NCI-H2107 (cell line): ENCODE results near the gene SND1.
"Not testable (repeated sequence)": the region's sequence is repeated elsewhere in the genome, so short reads cannot be mapped to it uniquely, and the experiment has no call there.

ENCODE experiments used
- DNase-seq: peaks from one replicate; lab custom pipeline; 2025; lab: John Stamatoyannopoulos, UW

The SND1 gene

DNA sequence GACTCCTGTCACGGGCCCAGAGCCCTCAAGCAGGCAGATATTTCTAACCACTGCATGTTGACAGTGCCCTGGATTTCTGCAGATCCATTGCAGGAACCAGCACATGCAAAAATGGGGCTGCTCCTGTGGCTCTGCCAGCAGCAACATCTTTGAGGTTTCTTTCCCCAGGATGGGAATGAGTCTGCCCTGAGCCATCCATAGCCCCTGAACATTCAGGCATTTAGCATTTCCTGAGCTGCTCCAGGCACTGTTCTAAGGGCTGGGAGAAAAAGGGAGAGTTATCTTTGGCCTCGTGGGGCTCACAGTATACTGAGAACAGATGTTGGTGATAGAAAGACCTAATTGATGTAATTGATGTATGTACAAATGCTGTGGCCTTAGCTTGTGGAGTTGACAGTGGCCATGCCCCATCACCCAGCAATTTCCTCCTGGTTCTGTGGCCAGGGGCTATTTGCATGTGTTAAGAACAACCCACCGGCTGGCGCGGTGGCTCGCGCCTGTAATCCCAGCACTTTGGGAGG is 445.3 kb downstream of the SND1 start:
- DNase-seq = no peak

DNA sequence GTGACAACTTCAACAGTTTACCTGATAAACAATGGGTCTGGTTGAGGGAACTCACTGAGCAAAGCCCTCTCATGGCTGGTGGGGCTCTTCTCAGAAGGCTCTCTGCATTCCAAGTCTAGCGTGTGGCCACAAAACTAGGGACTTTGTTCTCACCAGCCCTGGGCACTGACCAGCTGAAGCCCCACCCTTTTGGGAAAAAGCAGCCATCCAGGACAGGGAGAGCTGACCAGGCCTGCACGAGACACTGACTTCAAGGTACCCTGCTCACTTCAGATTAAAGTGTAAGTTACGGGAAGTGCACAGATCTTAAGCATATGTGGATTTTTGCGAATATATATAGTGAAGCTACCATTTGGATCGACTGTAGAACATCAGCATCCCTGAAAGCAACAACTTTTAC is 446.6 kb downstream of the SND1 start:
- DNase-seq = no peak

DNA sequence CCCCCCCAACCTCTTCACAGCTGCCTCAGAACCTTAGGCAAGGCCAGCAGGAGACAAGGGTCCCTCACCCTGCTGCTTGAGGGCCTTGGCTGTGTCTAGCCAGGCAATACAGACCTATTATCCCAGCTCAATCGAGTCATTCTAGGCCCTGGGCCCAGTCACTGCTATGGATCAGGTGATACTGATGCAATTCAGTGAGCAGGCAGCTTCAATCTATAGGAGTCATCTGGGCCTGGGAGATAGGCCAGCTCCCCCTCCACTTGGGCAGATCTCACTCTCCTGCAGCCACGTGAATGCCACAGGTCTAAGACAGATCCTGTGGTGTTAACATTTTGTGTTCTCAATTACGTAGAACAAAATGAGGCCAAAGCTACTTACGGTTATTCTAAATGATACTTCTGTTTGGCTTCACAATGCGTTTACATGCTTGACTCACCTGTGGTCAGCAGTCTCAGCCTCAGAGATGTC is 447.2 kb downstream of the SND1 start:
- DNase-seq = no peak

DNA sequence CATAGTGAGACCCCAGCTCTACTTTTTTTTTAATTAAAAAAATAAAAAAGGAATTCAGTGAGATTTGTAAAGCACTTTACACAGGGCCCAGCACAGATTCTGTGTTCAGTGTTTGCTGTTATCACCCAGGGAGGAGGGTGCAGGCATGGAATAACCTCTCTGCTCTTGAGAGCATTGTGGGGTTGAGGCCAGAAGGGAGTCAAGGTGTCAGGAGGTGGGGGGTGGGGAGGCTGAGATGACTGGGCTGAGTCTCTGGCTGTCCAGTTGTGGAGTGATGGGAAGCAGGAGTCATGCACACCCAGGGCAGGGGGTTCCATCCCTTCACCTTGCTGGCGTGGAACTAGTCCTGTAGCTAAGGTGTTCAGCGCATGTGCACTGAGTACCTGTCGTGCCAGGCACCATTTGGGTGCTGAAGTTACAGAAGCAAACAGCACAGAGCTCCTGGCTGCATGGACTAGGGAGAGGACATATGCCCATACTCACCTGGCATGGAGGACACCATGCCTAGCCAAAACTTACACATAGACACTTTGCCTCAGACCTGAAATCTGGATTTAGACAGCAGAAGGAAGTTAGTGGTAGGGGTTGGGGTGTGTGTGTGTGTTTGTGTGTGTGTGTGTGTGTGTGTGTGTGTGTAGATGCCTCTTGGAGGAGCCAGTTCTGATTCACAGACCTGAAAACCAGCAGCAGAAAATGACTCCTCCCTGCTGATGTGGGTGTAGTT is 448.4 kb downstream of the SND1 start:
- no peak for DNase-seq

DNA sequence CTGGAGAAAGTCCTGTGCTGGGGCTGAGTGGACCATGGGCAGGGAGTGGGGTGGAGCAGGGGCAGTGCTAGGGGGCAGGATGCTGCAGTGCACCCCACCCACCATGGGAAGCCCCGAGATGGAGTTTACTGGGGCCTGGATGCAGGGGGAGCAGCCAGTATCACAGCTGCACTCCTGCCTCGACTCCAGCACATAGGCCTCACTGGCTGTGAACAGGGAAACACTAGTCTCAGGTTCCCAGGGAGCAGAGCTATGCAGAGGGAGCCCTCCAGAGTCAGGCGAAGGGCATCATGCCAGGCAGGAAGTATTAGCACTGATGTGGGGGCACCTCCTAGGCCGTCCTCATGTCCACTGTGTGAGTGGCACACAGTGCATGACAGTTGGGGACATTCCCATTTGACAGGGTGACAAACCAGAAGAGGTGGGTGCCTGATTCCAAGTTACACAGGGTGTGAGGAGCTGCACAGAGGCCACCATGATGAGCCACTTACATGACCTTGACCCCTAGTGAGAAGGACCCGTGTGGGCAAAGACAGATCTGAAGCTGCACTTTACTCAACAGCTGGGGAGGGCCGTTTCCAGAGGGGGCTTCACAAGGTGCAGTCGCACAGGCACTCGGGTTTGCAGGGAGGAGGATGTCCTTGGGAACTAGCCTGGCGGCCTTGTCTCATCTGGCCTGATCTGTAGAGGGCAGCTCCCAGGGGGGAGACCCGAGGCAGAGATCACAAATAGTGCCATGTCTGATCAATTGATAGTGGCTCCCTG is 449.1 kb downstream of the SND1 start:
- DNase-seq = no peak

DNA sequence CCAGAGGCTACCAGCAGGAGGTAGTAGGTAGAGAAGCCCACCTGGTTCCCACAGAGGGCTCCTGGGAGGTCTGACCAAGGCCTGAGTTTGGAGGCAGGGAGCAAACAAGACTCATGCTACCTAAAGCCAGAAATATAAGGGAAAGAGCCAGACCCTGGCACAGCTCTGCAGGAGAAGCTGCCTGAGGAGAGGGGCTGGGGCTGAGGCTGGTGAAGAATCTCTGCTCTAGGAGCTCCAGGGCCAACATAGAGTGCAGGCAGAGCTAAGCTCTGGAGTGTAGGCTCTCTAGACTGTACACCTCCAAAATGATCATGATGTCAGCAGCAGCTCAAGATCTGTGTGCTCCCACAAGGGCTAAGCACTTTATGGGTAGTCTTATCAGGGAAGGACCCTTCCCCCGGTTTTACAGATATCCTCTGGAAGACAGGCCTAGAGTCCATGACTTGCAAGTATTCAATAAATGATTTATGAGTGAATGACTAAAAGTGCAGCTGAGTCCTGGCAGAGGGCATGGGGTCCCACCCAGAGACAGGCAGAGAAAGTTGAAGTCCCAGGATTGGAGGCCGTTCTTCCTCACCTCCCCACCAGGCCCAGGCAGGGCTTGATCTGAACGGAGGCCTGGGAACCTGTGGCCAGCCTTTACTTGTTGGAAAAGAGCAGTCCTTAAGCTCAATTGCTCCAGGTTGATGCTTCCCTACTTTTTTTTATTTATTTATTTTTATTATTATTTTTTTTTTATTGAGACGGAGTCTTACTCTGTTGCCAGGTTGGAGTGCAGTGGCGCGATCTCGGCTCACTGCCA is 450.7 kb downstream of the SND1 start:
- no peak for DNase-seq

DNA sequence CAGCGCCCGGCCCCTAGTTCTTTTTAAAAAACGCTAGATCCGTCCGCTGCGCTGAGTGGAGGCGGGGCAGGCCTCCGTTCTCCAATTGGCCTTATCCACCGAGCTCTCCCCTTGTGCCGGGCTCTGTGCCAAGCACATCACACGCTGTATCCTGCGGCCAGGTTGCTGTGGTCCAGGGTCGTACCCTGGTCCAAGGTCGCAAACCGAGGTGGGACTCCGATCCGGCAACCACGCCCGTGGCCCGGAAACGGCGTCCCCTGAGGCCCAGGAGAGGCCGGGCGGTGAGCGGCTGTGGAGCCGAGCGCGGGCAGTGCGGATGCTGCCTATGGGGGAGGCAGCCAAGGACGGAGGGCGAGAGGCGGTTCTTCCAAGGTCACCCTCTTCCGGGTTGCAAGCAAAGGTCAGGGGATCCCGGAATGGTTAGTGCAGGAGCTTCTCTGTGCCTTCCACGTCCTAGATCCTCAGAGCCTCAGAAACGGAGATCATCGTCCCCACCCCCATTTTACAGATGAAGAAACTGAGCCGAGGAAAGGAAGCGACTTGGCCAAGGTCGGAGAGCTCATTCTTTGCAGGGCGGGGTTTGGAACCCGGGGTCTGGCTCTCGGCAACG is 451.6 kb downstream of the SND1 start:
- DNase-seq = no peak

DNA sequence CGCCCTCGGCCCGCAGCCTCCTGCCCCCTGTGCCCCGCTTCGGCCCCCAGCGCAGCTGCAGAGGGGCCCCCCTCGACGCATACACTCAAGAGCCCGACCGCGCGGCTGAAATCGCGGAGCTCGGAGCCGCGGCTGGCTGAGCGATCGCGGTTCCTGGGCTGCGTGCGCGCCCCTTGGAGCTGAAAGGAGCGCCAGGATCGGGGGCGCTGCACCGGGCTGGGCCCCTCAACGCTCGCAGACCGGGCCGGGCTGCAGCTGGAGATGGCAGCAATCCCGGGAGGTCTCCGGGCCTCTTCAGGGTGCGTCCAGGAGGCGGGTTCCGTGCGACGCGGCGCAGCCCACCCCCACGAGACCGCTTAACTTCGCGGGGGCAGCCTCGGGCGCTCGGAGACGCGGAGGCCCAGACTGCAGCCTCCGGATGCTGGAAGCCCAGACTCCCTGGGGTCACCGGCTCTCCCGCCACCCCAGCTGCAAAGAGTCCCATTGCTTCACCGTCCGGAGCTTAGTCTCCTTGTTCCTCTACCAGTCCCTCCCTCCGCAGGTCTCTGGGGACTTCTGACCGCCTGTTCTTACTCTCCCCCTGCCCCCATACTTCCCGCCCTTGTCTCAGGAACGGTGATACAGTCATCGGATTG is 452.2 kb downstream of the SND1 start:
- DNase-seq = no peak

DNA sequence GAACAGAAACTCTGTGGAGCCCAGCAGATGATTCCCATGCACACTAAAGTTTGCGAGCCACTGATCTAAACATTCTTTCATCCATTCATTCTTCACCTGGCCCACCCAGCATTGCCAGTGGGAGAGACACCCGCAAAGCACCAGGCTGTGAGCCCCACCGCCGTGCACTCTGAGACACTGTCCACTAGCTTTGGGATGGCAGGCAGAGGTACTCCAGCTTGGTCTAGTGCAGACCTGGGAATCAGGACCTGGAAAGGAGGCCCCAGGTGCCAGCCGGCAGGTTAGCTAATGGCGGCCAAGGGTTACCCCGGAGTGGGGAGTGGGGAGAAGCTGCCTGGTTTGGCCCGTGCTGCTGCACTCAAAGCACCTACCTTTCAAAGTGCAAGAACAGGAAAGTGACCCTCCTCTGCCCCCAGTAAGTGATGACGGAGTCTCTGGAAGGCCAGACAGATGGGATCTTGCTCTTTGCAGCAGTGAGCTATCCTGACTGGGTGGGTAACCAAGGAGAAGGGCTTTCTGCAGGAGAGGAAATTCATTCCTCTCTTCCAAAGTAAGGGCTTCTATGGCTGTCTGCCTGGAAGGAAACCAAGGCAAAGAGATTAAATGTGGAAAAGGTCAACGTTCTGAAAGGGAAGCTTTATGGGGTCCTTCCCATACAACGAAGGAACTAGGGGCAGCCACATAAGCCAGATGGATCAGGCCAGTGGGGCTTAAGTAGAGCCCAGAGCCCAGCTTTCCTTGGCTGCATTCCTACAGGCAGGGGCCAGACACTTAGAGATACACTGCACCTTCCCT is 453.4 kb downstream of the SND1 start:
- DNase-seq = no peak

DNA sequence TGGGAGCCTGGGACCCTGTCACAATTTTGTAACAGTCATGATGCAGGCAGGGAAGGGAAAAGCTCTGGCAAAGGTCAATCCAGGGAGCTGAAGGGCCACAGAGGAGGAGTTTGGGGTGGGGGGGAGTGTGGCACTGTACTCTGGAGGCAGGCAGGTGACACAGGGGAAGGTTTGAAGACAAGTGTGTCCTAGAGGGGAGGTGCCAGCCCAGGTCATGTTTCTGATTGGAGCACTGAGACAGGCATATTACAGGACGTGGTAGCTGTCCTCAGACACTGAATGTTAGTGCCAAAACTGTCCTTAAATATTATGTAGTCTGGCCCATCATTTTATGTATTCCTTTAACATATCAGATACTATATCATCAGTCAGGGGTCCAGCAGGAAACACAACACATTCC is 454.8 kb downstream of the SND1 start:
- no peak for DNase-seq

DNA sequence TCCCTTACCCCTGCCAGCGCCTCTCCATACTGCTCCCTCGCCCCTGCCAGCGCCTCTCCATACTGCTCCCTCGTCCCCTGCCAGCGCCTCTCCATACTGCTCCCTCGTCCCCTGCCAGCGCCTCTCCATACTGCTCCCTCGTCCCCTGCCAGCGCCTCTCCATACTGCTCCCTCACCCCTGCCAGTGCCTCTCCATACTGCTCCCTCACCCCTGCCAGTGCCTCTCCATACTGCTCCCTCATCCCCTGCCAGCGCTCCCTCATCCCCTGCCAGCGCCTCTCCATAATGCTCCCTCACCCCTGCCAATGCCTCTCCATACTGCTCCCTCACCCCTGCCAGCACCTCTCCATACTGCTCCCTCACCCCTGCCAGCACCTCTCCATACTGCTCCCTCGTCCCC is 455.5 kb downstream of the SND1 start:
- not testable (repeated sequence) for DNase-seq

DNA sequence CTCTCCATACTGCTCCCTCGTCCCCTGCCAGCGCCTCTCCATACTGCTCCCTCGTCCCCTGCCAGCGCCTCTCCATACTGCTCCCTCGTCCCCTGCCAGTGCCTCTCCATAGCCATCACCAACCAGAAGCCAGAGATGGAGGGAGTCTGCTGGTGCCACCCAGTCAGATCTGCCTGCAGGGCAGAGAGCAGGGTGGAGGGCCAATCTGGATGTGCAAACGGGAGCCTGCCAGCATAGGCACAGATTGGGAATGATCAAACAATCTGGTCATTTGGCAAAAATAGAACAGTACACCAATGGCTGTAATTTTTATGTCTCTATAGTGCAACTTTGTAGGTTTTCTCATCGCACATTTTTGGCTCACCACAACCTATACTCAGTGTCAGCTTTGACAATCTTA is 456.1 kb downstream of the SND1 start:
- no peak for DNase-seq

DNA sequence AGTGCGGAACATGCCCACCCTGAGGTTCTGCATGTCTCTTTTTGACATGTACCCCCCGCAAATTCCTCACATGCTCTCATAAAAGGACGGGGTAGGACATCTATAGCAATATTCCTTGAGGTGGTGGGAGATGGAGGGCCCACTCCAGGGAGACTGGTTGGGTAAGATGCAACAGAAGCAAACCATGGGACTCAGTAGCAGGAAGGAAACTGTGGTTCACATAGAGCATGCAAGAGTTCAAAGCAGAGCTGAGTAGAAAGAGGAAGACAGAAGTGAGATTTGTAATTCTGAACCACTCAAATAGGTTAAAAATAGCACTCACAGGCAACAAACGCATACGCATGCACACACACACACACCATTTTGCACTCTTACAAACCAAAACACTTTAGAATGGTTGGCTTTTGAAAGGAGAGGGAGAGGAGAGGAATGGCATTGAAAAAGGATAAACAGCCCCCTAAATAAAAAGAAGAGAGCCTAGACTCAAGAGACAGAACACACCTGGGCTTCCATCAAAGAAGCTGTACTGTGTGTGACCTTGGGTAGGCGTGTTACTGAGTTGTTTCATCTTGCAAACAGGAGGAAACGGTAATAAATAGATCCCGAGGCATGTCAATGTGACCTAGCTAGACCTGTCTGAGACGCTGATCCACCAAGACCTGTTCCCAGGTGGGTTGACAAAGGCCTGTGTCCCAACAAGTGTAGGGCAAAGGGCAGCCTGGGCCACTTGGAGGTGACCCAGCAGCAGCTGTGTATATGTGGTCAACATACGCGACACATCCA is 456.8 kb downstream of the SND1 start:
- DNase-seq = no peak

DNA sequence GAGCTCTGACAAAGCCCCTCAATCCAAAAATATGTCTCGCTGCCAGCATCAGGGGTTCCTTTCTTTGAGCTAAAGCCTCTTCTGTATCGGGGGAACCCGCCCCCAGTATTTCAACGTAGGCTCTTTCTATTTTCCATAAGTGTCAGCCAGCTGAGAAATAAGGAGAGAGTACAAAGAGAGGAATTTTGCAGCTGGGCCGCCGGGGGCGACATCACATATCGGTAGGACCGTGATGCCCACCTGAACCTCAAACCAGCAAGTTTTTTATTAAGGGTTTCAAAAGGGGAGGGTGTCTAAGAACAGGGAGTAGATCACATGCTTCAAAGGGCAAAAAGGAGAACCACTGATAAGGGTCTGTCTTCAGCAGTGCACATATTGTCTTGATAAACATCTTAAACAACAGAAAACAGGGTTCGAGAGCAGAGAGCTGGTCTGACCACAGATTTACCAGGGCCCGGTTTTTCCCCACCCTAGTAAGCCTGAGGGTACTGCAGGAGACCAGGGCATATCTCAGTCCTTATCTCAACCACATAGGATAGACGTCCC is 457.5 kb downstream of the SND1 start:
- not testable (repeated sequence) for DNase-seq

DNA sequence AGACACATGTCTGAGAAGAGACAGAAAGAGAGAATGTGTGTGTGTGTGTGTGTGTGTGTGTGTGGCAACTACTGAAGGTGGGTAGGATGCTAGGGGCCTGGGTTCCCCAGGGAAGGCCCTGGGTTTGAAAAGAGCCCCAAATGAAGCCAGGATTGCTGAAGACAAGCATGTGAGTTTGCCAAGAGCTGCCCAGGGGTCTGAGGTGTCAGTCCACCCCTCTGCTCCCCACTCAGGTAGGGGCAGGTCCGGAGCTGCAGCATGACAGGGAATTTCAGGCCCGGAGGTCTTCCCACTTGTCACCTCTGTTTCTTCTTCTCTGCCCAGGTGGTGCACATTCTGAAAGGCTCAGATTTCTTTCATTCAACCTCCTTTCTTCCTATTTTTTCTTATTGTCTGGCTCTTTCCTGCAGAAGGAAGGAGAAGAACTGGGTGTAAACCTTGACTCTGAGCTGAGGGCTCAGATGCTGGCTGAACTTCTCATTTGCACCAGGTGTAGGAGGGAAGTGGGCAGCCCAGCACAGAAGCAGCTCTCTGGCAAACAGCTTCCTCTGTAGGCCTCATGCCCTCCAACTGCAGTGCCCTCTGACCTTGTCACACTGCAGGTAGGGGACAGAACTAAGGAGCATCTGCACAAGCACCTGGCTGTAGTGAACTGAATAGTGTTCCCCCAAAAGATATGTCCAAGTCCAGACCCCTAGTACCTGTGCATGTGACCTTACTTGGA is 458.8 kb downstream of the SND1 start:
- no peak for DNase-seq

DNA sequence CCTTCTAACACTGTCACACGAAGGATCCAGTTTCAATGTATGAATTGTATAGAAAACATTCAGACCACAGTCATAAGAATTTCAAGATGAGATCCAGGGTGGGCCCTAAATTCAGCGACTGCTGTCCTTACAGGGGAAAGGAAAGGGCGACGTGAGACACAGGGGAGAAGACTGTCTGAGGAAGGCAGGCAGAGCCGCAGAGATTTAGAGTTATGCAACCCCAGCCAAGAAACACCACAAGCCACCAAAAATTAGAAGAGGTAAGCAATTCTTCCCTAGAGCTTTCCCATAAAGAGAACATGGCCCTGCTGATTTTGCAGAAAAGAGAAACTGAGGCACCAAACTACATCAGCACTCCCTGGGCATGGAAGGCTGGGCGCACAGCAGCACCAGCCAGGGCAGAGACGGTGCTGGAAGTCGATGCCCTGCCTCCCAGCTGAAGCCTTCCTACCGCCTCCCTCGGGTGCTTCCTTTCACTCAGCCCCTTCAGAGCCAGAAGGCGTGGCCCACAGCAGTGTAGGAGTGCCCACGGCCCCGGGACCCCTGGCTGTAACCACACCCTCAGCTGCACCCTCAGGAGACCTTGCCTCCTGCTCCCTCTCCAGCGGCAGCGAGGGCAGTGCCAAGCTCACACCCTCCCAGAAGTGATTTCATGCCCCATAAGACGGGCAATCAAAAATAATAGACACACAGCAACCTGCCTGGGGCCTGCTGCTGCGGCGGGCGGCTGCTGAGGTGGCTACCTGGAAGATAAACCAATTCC is 460.2 kb downstream of the SND1 start:
- DNase-seq = no peak

DNA sequence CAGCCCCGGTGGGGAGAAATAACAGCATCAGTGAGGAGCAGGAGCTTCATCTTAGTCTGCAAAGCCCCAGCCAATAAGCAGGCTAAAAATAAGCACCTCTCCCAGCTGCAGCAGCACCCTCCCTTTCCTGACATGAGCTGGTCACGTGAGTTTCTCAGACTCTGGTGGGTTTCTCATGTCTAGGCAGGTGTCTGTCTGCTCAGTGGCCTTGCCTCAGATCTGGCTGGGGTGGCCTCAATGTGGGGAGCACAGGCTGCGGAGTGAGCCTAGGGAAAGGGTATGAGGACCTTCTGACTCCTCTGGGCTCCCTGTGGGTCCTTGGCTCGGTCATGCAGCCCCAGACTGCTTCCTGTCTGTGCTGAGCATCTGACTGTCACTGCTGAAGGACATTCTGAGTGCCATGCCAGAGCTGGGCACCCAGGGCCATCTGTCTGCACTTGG is 460.8 kb downstream of the SND1 start:
- no peak for DNase-seq

DNA sequence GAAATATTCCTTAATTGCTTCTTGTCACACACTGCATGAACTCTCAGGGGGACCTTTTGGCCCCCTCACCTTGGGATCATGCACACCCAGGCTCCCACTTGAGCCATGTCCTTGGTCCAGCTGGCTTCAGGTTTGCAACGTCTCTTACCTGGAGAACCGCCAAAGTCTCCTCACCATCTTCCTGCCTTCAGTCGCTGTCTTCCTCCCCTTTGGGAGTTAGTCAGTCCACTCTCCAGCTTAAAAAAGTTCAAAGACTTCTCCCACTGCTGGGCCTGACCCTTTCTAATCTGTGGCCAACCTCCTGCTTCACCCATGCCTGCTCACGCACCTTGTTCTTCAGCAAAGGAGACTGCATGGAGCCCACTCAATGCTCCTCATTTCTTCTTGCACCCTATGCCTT is 461.8 kb downstream of the SND1 start:
- DNase-seq = no peak
